DOHH2 (cell line): ENCODE results near the gene PPP1R26.

ENCODE experiments used
- H3F3A ChIP-seq: fragments of 200-600 bp; sonication (generic), shearing (Covaris generic); 2 replicates; pipeline ENCODE4 v1.6.0; 2016; ENCODE audit warnings: antibody characterized with exemption, mild to moderate bottlenecking; ENCODE audit not compliant: control insufficient read depth, insufficient read depth
- H3K27ac ChIP-seq: fragments of 200-600 bp; sonication (generic); 2 replicates; pipeline ENCODE4 v1.5.1; 2014; ENCODE audit warnings: low read depth, mild to moderate bottlenecking, low read length, moderate library complexity
- H3K27me3 ChIP-seq: fragments of 200-600 bp; sonication (generic); 2 replicates; pipeline ENCODE4 v1.6.1; 2014; ENCODE audit warnings: mild to moderate bottlenecking, low read length, mixed read lengths; ENCODE audit not compliant: control insufficient read depth
- H3K36me3 ChIP-seq: fragments of 200-600 bp; sonication (generic); 2 replicates; pipeline ENCODE4 v1.6.1; 2014; ENCODE audit warnings: mild to moderate bottlenecking, low read length, moderate library complexity, mixed read lengths; ENCODE audit not compliant: control insufficient read depth
- H3K4me1 ChIP-seq: fragments of 200-600 bp; sonication (generic); 2 replicates; pipeline ENCODE4 v1.6.1; 2014; ENCODE audit warnings: mild to moderate bottlenecking, low read length, mixed read lengths; ENCODE audit not compliant: control insufficient read depth
- H3K4me2 ChIP-seq: fragments of 200-600 bp; sonication (generic); 2 replicates; pipeline ENCODE4 v1.6.0; 2014; ENCODE audit warnings: mild to moderate bottlenecking, low read length, moderate library complexity
- H3K4me3 ChIP-seq: fragments of 200-600 bp; sonication (generic); 2 replicates; pipeline ENCODE4 v1.5.1; 2014; ENCODE audit warnings: mild to moderate bottlenecking, low read length, mixed read lengths
- H3K79me2 ChIP-seq: fragments of 200-600 bp; sonication (generic); 2 replicates; pipeline ENCODE4 v1.6.1; 2014; ENCODE audit warnings: mild to moderate bottlenecking, low read length, mixed read lengths; ENCODE audit not compliant: control insufficient read depth
- H3K9me2 ChIP-seq: fragments of 200-600 bp; sonication (generic); replicated peaks from 2 replicates; pipeline ENCODE4 v1.6.1; 2014; ENCODE audit warnings: mild to moderate bottlenecking, low read length, mixed read lengths; ENCODE audit not compliant: control insufficient read depth
- H3K9me3 ChIP-seq: fragments of 200-600 bp; sonication (generic); 2 replicates; pipeline ENCODE4 v1.6.1; 2014; ENCODE audit warnings: antibody characterized with exemption, low read length, mixed read lengths; ENCODE audit not compliant: control insufficient read depth, insufficient read depth
- H4K20me1 ChIP-seq: fragments of 200-600 bp; sonication (generic); 2 replicates; pipeline ENCODE4 v1.6.0; 2014; ENCODE audit warnings: low read depth, mild to moderate bottlenecking, antibody characterized with exemption, low read length, moderate library complexity; ENCODE audit not compliant: control insufficient read depth, insufficient read depth
- EZH2phosphoT487 ChIP-seq: fragments of 200-600 bp; sonication (generic); IDR thresholded peaks from 2 replicates; pipeline ENCODE4 v1.6.1; 2017; ENCODE audit warnings: borderline replicate concordance, mild to moderate bottlenecking, antibody characterized with exemption, low read length, moderate library complexity, mixed read lengths
- TF ChIP-seq, protein P1 (sequence below): fragments of 200-600 bp; sonication (generic); IDR thresholded peaks from one replicate; pipeline ENCODE4 v1.5.1; 2014; ENCODE audit warnings: antibody characterized with exemption, mild to moderate bottlenecking, low read depth, low read length; ENCODE audit not compliant: poor library complexity, severe bottlenecking

PPP1R26 gene

DNA sequence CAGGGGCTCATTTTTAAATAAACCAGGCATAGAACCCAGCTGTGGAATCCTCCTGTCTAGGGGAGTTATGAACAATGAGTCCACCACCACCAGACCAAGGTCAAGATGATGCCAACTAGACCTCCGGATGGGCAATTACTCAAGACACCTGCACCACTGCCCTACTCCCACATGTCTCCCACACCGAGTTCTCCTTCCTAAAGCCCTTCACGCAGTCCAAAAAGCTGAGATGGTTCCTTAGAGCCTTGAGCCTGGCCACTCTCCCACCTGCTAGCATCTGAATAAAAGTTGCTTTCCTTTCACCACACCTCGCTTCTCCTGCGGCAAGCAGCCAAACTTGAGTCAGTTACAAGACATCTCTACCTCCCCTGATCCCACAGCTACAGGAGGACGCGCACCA, 15.4 kb upstream of the PPP1R26 start:
- Histone ChIP-seq H3F3A (no peaks in the 10 kb centered on the region), H3K4me2 (no peak overlapping the region), H3K27me3 (no peaks in the 10 kb centered on the region), H3K27ac (no peak overlapping the region), H3K79me2 (no peaks in the 10 kb centered on the region), H3K9me2 (no peaks in the 10 kb centered on the region), H3K4me3 (no peak overlapping the region), H3K9me3 (no peaks in the 10 kb centered on the region), H3K4me1 (no peaks in the 10 kb centered on the region), H4K20me1 (no peaks in the 10 kb centered on the region), H3K36me3 (no peaks in the 10 kb centered on the region)
- no peak for TF ChIP-seq EZH2phosphoT487
- TF ChIP-seq, protein P1, sequence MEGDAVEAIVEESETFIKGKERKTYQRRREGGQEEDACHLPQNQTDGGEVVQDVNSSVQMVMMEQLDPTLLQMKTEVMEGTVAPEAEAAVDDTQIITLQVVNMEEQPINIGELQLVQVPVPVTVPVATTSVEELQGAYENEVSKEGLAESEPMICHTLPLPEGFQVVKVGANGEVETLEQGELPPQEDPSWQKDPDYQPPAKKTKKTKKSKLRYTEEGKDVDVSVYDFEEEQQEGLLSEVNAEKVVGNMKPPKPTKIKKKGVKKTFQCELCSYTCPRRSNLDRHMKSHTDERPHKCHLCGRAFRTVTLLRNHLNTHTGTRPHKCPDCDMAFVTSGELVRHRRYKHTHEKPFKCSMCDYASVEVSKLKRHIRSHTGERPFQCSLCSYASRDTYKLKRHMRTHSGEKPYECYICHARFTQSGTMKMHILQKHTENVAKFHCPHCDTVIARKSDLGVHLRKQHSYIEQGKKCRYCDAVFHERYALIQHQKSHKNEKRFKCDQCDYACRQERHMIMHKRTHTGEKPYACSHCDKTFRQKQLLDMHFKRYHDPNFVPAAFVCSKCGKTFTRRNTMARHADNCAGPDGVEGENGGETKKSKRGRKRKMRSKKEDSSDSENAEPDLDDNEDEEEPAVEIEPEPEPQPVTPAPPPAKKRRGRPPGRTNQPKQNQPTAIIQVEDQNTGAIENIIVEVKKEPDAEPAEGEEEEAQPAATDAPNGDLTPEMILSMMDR, result no peak

DNA sequence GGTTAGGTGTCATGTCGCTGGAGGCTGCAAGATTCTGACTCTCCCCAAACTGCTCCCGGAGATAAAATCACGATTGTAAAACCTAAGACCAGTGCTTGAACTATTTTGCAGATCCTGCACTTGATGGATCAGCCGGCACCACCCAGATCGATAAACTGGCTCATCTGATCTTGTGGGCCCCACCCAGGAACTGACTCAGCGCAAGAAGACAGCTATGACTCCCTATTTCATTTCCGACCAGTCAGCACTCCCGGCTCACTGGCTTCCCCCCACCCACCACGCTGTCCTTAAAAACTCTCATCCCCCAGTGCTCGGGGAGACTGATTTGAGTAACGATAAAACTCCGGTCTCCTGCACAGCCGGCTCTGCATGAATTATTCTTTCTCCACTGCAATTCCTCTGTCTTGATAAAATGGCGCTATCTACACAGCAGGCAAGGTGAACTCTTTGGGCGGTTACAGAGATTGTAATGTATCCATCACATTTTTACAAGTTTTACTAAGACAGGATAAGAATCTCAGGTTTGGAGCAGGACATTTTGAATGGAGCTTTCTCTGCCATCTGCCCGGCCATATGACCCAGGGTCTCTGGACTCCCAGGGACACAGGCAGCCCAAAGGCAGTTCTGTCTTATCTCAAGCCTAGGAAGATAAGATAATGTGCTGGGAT, 10.6 kb upstream of the PPP1R26 start:
- no peaks in the 10 kb centered on the region for H3K79me2 ChIP-seq
- TF ChIP-seq, protein P1, result no peak
- TF ChIP-seq EZH2phosphoT487, result no peak
- no peak overlapping the region for H3K4me3 ChIP-seq
- H3K4me2 ChIP-seq, result no peak overlapping the region
- H4K20me1 ChIP-seq, result no peaks in the 10 kb centered on the region
- H3K9me3 ChIP-seq, result no peaks in the 10 kb centered on the region
- no peaks in the 10 kb centered on the region for H3K27me3 ChIP-seq
- no peaks in the 10 kb centered on the region for H3K4me1 ChIP-seq
- no peaks in the 10 kb centered on the region for H3K9me2 ChIP-seq
- no peaks in the 10 kb centered on the region for H3F3A ChIP-seq
- no peak overlapping the region for H3K27ac ChIP-seq
- no peaks in the 10 kb centered on the region for H3K36me3 ChIP-seq

GRCh38 chr9:135471791-135472640, 7.6 kb upstream of the PPP1R26 start:
- Histone ChIP-seq H3K27me3 (no peaks in the 10 kb centered on the region), H3K36me3 (no peaks in the 10 kb centered on the region), H3K79me2 (no peaks in the 10 kb centered on the region), H3K27ac (no peak overlapping the region), H3K4me2 (no peak overlapping the region), H3K4me3 (no peak overlapping the region), H3K9me2 (no peaks in the 10 kb centered on the region), H3F3A (no peaks in the 10 kb centered on the region), H3K9me3 (no peaks in the 10 kb centered on the region), H3K4me1 (no peaks in the 10 kb centered on the region), H4K20me1 (no peaks in the 10 kb centered on the region)
- no peak for TF ChIP-seq EZH2phosphoT487
- TF ChIP-seq, protein P1, result no peak
